ENCODE data around the gene C20orf141.

- TF ChIP-seq CTCF (IDR thresholded peaks at IDR 0.05) (no peak), POLR2A (IDR thresholded peaks at IDR 0.05) (no peak)
Measured at GRCh38 chr20:2812189-2812588, 2.6 kb upstream of the C20orf141 start.

Measured in lower leg skin (tissue), 3 donors.